ENCODE measurements around the gene ST8SIA5.
"Not testable (repeated sequence)": the region's sequence is repeated elsewhere in the genome, so short reads cannot be mapped to it uniquely, and the experiment has no call there.

Gene ST8SIA5

DNA sequence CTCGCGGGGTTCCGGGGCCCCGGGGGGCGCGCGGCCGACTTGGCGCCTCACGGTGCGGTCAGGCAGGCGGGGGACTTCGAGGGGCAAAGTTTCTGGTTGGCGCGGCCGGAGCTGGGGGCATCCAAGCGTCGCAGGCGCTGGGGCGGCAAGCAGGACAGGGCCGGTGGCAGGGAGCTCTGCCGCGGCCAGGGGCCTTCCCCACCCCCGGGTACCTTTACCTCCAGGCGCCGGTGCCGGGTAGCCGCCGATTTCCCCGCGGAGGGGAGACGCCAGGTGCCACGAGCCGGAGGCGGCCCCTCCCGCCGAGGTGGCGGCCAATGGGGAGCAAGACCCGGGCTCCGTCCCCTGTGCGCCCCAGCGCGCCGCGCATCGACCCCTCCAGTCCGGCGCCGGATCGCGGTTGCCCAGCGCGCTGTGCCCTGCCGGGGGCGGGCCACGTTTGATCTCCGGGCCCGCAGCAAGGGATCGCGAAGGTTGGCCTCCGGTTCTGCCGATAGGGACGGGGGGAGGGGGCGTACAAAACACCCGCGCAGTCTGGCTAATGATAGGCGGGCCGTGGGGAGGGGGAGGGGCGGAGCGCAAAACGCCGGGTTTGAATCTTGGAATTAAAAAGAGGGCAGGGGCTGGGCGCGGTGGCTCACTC is at the start of gene ST8SIA5:
Gene ST8SIA5 (minus strand): TSS at position 495 of the 643 bp plus-strand sequence. CDS start 545 bp downstream, outside the sequence.
- Histone ChIP-seq H3K9me3 (ENCODE audit: severe bottlenecking) (no peaks in the 10 kb centered on the region), H3K27me3 (ENCODE audit: insufficient read depth, poor library complexity, severe bottlenecking) (peaks cover 74% of the 10 kb centered on the region), H3K4me3 (ENCODE audit: severe bottlenecking) (no peak within 1 kb of the TSS), H3K36me3 (ENCODE audit: low read depth) (no peaks in the 10 kb centered on the region), H3K27ac (ENCODE audit: poor library complexity, severe bottlenecking) (no peak within 1 kb of the TSS), H3K4me1 (ENCODE audit: insufficient read depth, poor library complexity, severe bottlenecking) (no peaks in the 10 kb centered on the region)
- ATAC-seq (ENCODE audit: low read depth) (no peak; the same call in 2 of the 3 replicates), DNase-seq (ENCODE audit: low spot score) (no peak)
- TF ChIP-seq, protein P1, sequence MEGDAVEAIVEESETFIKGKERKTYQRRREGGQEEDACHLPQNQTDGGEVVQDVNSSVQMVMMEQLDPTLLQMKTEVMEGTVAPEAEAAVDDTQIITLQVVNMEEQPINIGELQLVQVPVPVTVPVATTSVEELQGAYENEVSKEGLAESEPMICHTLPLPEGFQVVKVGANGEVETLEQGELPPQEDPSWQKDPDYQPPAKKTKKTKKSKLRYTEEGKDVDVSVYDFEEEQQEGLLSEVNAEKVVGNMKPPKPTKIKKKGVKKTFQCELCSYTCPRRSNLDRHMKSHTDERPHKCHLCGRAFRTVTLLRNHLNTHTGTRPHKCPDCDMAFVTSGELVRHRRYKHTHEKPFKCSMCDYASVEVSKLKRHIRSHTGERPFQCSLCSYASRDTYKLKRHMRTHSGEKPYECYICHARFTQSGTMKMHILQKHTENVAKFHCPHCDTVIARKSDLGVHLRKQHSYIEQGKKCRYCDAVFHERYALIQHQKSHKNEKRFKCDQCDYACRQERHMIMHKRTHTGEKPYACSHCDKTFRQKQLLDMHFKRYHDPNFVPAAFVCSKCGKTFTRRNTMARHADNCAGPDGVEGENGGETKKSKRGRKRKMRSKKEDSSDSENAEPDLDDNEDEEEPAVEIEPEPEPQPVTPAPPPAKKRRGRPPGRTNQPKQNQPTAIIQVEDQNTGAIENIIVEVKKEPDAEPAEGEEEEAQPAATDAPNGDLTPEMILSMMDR (IDR thresholded peaks at IDR 0.05; ENCODE audit: poor library complexity, severe bottlenecking): no peak

DNA sequence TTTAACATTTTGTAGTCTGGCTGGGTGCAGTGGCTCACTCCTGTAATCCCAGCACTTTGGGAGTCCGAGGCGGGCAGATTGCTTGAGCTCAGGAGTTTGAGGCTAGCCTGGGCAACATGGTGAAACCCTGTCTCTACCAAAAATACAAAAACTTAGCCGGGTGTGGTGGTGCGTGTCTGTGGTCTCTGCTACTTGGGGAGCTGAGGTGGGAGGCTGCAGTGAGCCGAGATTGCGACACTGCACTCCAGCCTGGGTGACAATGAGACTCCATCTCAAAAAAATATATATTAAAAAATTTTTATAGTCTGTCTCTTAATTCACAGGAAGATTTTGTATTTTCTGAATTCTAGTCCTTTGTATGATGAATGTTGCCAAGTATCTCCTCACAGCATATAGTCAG is 39.1 kb upstream of the ST8SIA5 start:
- H3K9me3 ChIP-seq (ENCODE audit: severe bottlenecking); H3K36me3 ChIP-seq (ENCODE audit: low read depth); DNase-seq (ENCODE audit: low spot score); H3K4me1 ChIP-seq (ENCODE audit: insufficient read depth, poor library complexity, severe bottlenecking); H3K27ac ChIP-seq (ENCODE audit: poor library complexity, severe bottlenecking); ATAC-seq (ENCODE audit: low read depth); H3K27me3 ChIP-seq (ENCODE audit: insufficient read depth, poor library complexity, severe bottlenecking); H3K4me3 ChIP-seq (ENCODE audit: severe bottlenecking): not testable (repeated sequence)

DNA sequence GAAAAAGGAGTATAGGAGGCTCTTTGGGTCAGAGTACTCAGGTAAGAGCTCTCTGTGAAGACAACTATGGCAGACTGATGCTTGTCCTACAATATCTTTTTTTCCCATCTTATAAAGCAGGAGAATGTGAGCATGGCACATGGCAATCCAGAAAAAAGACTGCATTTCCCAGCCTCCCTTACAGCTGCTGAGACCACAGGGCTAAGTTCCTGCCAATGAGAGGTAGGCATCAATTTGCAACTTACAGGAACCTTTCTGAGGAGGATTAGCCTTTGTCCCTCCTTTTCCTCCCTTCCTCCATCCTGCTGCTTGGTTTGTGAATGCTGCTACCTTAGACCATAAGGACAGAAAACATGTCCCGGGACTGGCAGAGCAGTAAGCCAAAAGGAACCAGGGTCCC is 37.8 kb upstream of the ST8SIA5 start:
- Histone ChIP-seq H3K36me3 (ENCODE audit: low read depth) (no peaks in the 10 kb centered on the region), H3K4me3 (ENCODE audit: severe bottlenecking) (no peak overlapping the region), H3K4me1 (ENCODE audit: insufficient read depth, poor library complexity, severe bottlenecking) (no peaks in the 10 kb centered on the region), H3K27ac (ENCODE audit: poor library complexity, severe bottlenecking) (no peak overlapping the region), H3K9me3 (ENCODE audit: severe bottlenecking) (no peaks in the 10 kb centered on the region), H3K27me3 (ENCODE audit: insufficient read depth, poor library complexity, severe bottlenecking) (no peaks in the 10 kb centered on the region)
- no peak for DNase-seq (ENCODE audit: low spot score)
- TF ChIP-seq, protein P1 (IDR thresholded peaks at IDR 0.05; ENCODE audit: poor library complexity, severe bottlenecking): no peak
- no peak for ATAC-seq (ENCODE audit: low read depth)

- H3K4me1 ChIP-seq (ENCODE audit: insufficient read depth, poor library complexity, severe bottlenecking): no peaks in the 10 kb centered on the region
- no peak for ATAC-seq (ENCODE audit: low read depth)
- H3K27ac ChIP-seq (ENCODE audit: poor library complexity, severe bottlenecking): no peak overlapping the region
- H3K9me3 ChIP-seq (ENCODE audit: severe bottlenecking): no peaks in the 10 kb centered on the region
- no peaks in the 10 kb centered on the region for H3K27me3 ChIP-seq (ENCODE audit: insufficient read depth, poor library complexity, severe bottlenecking)
- TF ChIP-seq, protein P1 (IDR thresholded peaks at IDR 0.05; ENCODE audit: poor library complexity, severe bottlenecking): no peak
- H3K4me3 ChIP-seq (ENCODE audit: severe bottlenecking): no peak overlapping the region
- no peaks in the 10 kb centered on the region for H3K36me3 ChIP-seq (ENCODE audit: low read depth)
- DNase-seq (ENCODE audit: low spot score): no peak
Observed at GRCh38 chr18:46793565-46793964, 36.7 kb upstream of the ST8SIA5 start.

DNA sequence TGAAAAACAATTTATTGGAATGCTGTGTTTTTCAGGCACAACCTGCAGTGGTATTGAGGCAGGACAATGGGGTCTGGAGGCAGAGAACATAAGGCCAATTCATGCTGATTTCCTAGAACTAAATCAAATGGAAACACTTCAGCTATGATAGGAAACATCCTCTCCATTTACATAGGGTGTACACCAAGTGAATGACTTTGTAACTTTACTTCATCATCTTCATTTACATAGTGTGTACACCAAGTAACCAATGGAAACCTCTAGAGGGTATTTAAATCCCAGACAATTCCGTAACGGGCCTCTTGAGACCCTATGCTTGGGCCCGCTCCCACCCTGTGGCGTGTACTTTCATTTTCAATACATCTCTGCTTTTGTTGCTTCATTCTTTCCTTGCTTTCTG is 32.2 kb upstream of the ST8SIA5 start:
- Histone ChIP-seq H3K36me3 (ENCODE audit: low read depth) (no peaks in the 10 kb centered on the region), H3K27me3 (ENCODE audit: insufficient read depth, poor library complexity, severe bottlenecking) (no peaks in the 10 kb centered on the region), H3K4me1 (ENCODE audit: insufficient read depth, poor library complexity, severe bottlenecking) (no peaks in the 10 kb centered on the region), H3K4me3 (ENCODE audit: severe bottlenecking) (no peak overlapping the region), H3K9me3 (ENCODE audit: severe bottlenecking) (no peaks in the 10 kb centered on the region), H3K27ac (ENCODE audit: poor library complexity, severe bottlenecking) (no peak overlapping the region)
- DNase-seq (ENCODE audit: low spot score) (no peak), ATAC-seq (ENCODE audit: low read depth) (no peak)
- TF ChIP-seq, protein P1 (IDR thresholded peaks at IDR 0.05; ENCODE audit: poor library complexity, severe bottlenecking): no peak

Data from RWPE2 (cell line).